GM23338 (cell line): Measurements from ENCODE around the gene DYRK1A. TPM values are rescaled to one million over a fixed set of nuclear protein-coding genes. Genes with fewer than 3 reads are reported as not detected.

Source experiments
- ATAC-seq: fragments of 200-7000 bp; cut with Tn5 transposase; 3 replicates; pipeline ENCODE4 v1.9.1; 2020
- DNase-seq: peaks from one replicate; pipeline ENCODE4 v3.0.0-alpha.2; 2015; ENCODE audit warnings: low spot score
- H2AFZ ChIP-seq: fragments of 200-600 bp; sonication (generic); 2 replicates; pipeline ENCODE4 v1.8.0; 2016; ENCODE audit warnings: antibody characterized with exemption, mild to moderate bottlenecking, moderate library complexity
- H3F3A ChIP-seq: fragments of 200-600 bp; sonication (generic); replicated peaks from 2 replicates; pipeline ENCODE4 v1.8.0; 2017; ENCODE audit warnings: antibody characterized with exemption, mixed run types, low read depth
- H3K27ac ChIP-seq: fragments of 200-600 bp; sonication (generic); 2 replicates; pipeline ENCODE4 v1.6.1; 2016; ENCODE audit warnings: low read depth
- H3K27me3 ChIP-seq: fragments of 200-600 bp; sonication (generic); 2 replicates; pipeline ENCODE4 v1.8.0; 2016; ENCODE audit warnings: mild to moderate bottlenecking, mixed run types, moderate library complexity; ENCODE audit not compliant: insufficient read depth
- H3K36me3 ChIP-seq: fragments of 200-600 bp; sonication (generic); 2 replicates; pipeline ENCODE4 v1.8.0; 2016; ENCODE audit warnings: mild to moderate bottlenecking; ENCODE audit not compliant: insufficient read depth
- H3K4me1 ChIP-seq: fragments of 200-600 bp; sonication (generic); 2 replicates; pipeline ENCODE4 v1.8.0; 2016; ENCODE audit warnings: mild to moderate bottlenecking, moderate library complexity; ENCODE audit not compliant: insufficient read depth
- H3K4me2 ChIP-seq: fragments of 200-600 bp; sonication (generic); 2 replicates; pipeline ENCODE4 v1.7.1; 2017; ENCODE audit warnings: mixed run types
- H3K4me3 ChIP-seq: fragments of 200-600 bp; sonication (generic); 2 replicates; pipeline ENCODE4 v1.6.1; 2016; ENCODE audit warnings: mixed run types
- H3K79me2 ChIP-seq: fragments of 200-600 bp; sonication (generic); replicated peaks from 2 replicates; pipeline ENCODE4 v1.8.0; 2017; ENCODE audit warnings: mild to moderate bottlenecking; ENCODE audit not compliant: insufficient read depth
- H3K9me2 ChIP-seq: fragments of 200-600 bp; sonication (generic); 2 replicates; pipeline ENCODE4 v1.8.0; 2017; ENCODE audit not compliant: insufficient read depth
- H4K20me1 ChIP-seq: fragments of 200-600 bp; sonication (generic); replicated peaks from 2 replicates; pipeline ENCODE4 v1.8.0; 2017; ENCODE audit warnings: mild to moderate bottlenecking; ENCODE audit not compliant: insufficient read depth
- H3K27ac Mint-ChIP-seq: 2 replicates; pipeline ENCODE4 v1.8.0; 2020; ENCODE audit warnings: inconsistent platforms, mild to moderate bottlenecking, moderate library complexity, mixed read lengths
- H3K27me3 Mint-ChIP-seq: 3 replicates; pipeline ENCODE4 v1.8.0; 2022; ENCODE audit warnings: low read depth, mild to moderate bottlenecking, moderate library complexity, mixed read lengths, inconsistent platforms; ENCODE audit not compliant: insufficient read depth, poor library complexity
- H3K36me3 Mint-ChIP-seq: 3 replicates; pipeline ENCODE4 v1.8.0; 2021; ENCODE audit warnings: low read depth, mild to moderate bottlenecking, inconsistent platforms, moderate library complexity, mixed read lengths
- H3K4me1 Mint-ChIP-seq: 3 replicates; pipeline ENCODE4 v1.8.0; 2020; ENCODE audit warnings: mild to moderate bottlenecking, inconsistent platforms, mixed read lengths
- H3K4me3 Mint-ChIP-seq: 3 replicates; pipeline ENCODE4 v1.8.0; 2021; ENCODE audit warnings: moderate library complexity, mild to moderate bottlenecking, inconsistent platforms, mixed read lengths
- H3K9me3 Mint-ChIP-seq: 3 replicates; pipeline ENCODE4 v1.8.0; 2020; ENCODE audit warnings: moderate library complexity, mild to moderate bottlenecking, inconsistent platforms, mixed read lengths
- ETS1 ChIP-seq: IDR thresholded peaks from 2 replicates; pipeline ENCODE4 v1.6.1; 2016; ENCODE audit warnings: antibody characterized with exemption
- EZH2 ChIP-seq: fragments of 200-600 bp; sonication (generic); IDR thresholded peaks from one replicate; pipeline ENCODE4 v1.8.0; 2017; ENCODE audit warnings: antibody characterized with exemption, mild to moderate bottlenecking, low read depth; ENCODE audit not compliant: unreplicated experiment
- NANOG ChIP-seq: IDR thresholded peaks from 2 replicates; pipeline ENCODE4 v1.6.1; 2016; ENCODE audit warnings: antibody characterized with exemption, borderline replicate concordance
- POLR2AphosphoS5 ChIP-seq: IDR thresholded peaks from 2 replicates; pipeline ENCODE4 v1.6.1; 2016; ENCODE audit warnings: antibody characterized with exemption, low read depth
- STAT1 ChIP-seq: IDR thresholded peaks from one replicate; pipeline ENCODE4 v1.6.1; 2016; ENCODE audit warnings: antibody characterized with exemption; ENCODE audit not compliant: unreplicated experiment
- ZNF114 ChIP-seq: fragments of 250-450 bp; sonication (Bioruptor Pico); IDR thresholded peaks from 2 replicates; pipeline ENCODE4 v1.5.0; 2020; ENCODE audit warnings: mild to moderate bottlenecking, moderate library complexity
- ZNF462 ChIP-seq: fragments of 250-450 bp; sonication (Bioruptor Pico); IDR thresholded peaks from 2 replicates; pipeline ENCODE4 v1.5.0; 2020; ENCODE audit warnings: mild to moderate bottlenecking, moderate library complexity
- polyA plus RNA-seq: library from polyadenylated mRNA; unstranded; fragments of >200 nt; fragmentation: Nextera tagmentation; extraction: Ambion mirVana; gene quantifications from 2 replicates; pipeline ENCODE4 v1.2.1, GENCODE V29; 2016
- total RNA-seq: library from RNA; depleted of rRNA; stranded (reverse); fragments of >200 nt; shearing (Covaris generic); gene quantifications from 2 replicates; pipeline ENCODE4 v1.2.3, GENCODE V29; 2014
- TF ChIP-seq, protein P1 (sequence below): IDR thresholded peaks from one replicate; pipeline ENCODE4 v1.6.1; 2018; ENCODE audit warnings: antibody characterized with exemption; ENCODE audit not compliant: unreplicated experiment

The DYRK1A gene
- total and polyA plus RNA-seq, 2 experiments from 2014 or later: 10.3 to 84.7 TPM

DNA sequence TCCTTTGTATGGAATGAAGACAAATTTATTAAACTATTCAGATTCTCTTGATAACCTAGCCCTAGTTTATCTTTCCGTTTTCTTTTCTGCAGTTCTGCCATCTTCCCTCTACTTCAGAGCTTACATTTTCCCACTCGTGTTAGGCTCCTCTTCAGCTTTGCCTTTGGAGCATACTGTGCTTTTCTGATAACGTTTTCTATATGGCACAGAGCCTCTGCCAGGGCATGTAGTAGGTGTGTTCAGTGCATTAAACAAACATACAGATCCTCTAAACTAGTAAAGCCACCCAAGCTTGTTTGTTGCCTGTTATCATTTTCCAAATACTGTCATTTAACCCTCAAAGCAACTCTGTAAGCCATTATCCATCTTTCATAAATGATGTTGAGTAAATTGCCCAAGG is 25.1 kb downstream of the DYRK1A start:
- Mint-ChIP-seq H3K27ac (no peak overlapping the region), H3K9me3 (no peaks in the 10 kb centered on the region), H3K27me3 (peaks cover 8% of the 10 kb centered on the region), H3K4me1 (peaks cover 67% of the 10 kb centered on the region), H3K4me3 (no peak overlapping the region), H3K36me3 (no peaks in the 10 kb centered on the region)
- Histone ChIP-seq H4K20me1 (peaks cover 83% of the 10 kb centered on the region), H2AFZ (no peak overlapping the region), H3K4me1 (peaks cover 47% of the 10 kb centered on the region), H3F3A (no peaks in the 10 kb centered on the region), H3K9me2 (no peaks in the 10 kb centered on the region), H3K79me2 (peaks cover 100% of the 10 kb centered on the region), H3K4me3 (no peak overlapping the region), H3K4me2 (no peak overlapping the region), H3K27ac (no peak overlapping the region), H3K27me3 (no peaks in the 10 kb centered on the region), H3K36me3 (no peaks in the 10 kb centered on the region)
- TF ChIP-seq ETS1 (no peak), STAT1 (no peak), EZH2 (no peak), NANOG (no peak), POLR2AphosphoS5 (no peak), ZNF462 (CRISPR knock-in tag) (no peak), ZNF114 (CRISPR knock-in tag) (no peak)
- TF ChIP-seq, protein P1, sequence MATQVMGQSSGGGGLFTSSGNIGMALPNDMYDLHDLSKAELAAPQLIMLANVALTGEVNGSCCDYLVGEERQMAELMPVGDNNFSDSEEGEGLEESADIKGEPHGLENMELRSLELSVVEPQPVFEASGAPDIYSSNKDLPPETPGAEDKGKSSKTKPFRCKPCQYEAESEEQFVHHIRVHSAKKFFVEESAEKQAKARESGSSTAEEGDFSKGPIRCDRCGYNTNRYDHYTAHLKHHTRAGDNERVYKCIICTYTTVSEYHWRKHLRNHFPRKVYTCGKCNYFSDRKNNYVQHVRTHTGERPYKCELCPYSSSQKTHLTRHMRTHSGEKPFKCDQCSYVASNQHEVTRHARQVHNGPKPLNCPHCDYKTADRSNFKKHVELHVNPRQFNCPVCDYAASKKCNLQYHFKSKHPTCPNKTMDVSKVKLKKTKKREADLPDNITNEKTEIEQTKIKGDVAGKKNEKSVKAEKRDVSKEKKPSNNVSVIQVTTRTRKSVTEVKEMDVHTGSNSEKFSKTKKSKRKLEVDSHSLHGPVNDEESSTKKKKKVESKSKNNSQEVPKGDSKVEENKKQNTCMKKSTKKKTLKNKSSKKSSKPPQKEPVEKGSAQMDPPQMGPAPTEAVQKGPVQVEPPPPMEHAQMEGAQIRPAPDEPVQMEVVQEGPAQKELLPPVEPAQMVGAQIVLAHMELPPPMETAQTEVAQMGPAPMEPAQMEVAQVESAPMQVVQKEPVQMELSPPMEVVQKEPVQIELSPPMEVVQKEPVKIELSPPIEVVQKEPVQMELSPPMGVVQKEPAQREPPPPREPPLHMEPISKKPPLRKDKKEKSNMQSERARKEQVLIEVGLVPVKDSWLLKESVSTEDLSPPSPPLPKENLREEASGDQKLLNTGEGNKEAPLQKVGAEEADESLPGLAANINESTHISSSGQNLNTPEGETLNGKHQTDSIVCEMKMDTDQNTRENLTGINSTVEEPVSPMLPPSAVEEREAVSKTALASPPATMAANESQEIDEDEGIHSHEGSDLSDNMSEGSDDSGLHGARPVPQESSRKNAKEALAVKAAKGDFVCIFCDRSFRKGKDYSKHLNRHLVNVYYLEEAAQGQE: no peak
- ATAC-seq (no peak), DNase-seq (no peak)
